DOHH2 (cell line): ENCODE results near the gene ZNF622.

Source experiments
- EZH2phosphoT487 ChIP-seq: fragments of 200-600 bp; sonication (generic); IDR thresholded peaks from 2 replicates; pipeline ENCODE4 v1.6.1; 2017; ENCODE audit warnings: borderline replicate concordance, mild to moderate bottlenecking, antibody characterized with exemption, low read length, moderate library complexity, mixed read lengths
- TF ChIP-seq, protein P1 (sequence below): fragments of 200-600 bp; sonication (generic); IDR thresholded peaks from one replicate; pipeline ENCODE4 v1.5.1; 2014; ENCODE audit warnings: antibody characterized with exemption, mild to moderate bottlenecking, low read depth, low read length; ENCODE audit not compliant: poor library complexity, severe bottlenecking

DNA sequence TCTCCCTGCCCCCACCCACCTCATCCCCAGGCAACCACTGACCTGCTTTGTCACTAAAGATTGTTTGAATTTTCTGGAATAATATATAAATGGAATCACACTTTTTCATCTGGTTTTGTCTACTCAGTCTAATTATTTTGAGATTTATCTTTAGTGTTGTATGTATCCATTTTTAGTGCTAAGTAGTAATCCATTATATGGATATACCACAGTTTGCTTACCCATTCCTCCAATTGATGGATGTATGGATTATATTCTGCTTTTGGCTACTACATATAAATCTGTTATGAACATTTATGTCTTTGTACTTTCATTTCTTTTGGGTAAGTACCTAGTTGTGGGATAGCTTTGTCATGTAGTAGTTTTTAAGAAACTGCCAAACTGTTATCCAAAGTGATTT is 14.5 kb upstream of the ZNF622 start:
- TF ChIP-seq EZH2phosphoT487, result no peak
- TF ChIP-seq, protein P1, sequence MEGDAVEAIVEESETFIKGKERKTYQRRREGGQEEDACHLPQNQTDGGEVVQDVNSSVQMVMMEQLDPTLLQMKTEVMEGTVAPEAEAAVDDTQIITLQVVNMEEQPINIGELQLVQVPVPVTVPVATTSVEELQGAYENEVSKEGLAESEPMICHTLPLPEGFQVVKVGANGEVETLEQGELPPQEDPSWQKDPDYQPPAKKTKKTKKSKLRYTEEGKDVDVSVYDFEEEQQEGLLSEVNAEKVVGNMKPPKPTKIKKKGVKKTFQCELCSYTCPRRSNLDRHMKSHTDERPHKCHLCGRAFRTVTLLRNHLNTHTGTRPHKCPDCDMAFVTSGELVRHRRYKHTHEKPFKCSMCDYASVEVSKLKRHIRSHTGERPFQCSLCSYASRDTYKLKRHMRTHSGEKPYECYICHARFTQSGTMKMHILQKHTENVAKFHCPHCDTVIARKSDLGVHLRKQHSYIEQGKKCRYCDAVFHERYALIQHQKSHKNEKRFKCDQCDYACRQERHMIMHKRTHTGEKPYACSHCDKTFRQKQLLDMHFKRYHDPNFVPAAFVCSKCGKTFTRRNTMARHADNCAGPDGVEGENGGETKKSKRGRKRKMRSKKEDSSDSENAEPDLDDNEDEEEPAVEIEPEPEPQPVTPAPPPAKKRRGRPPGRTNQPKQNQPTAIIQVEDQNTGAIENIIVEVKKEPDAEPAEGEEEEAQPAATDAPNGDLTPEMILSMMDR, result no peak
